SK-N-SH treated with all-trans-retinoic acid at 6 μM for 48 hours (cell line): ENCODE results near the gene HAUS8.

Source experiments
- ATAC-seq: fragments of 200-7000 bp; cut with Tn5 transposase; 3 replicates; pipeline ENCODE4 v1.9.1; 2020; ENCODE audit warnings: mild to moderate bottlenecking, moderate library complexity
- ARNTL ChIP-seq: fragments of 450-650 bp; formaldehyde crosslinking; IDR thresholded peaks from 2 replicates; pipeline ENCODE4 v1.5.0; 2020; ENCODE audit warnings: low read depth, mild to moderate bottlenecking, moderate library complexity, borderline replicate concordance
- BACH2 ChIP-seq: fragments of 250-450 bp; sonication (Bioruptor Pico); IDR thresholded peaks from 2 replicates; pipeline ENCODE4 v1.9.0; 2021; ENCODE audit warnings: mild to moderate bottlenecking, borderline replicate concordance
- CSDC2 ChIP-seq: fragments of 250-450 bp; sonication (Bioruptor Pico); IDR thresholded peaks from 2 replicates; pipeline ENCODE4 v1.5.0; 2020; ENCODE audit warnings: mild to moderate bottlenecking, moderate library complexity
- GLIS3 ChIP-seq: fragments of 250-450 bp; sonication (Bioruptor Pico); IDR thresholded peaks from 2 replicates; pipeline ENCODE4 v1.5.0; 2020; ENCODE audit warnings: mild to moderate bottlenecking, moderate library complexity
- ISL1 ChIP-seq: fragments of 250-450 bp; sonication (Bioruptor Pico); IDR thresholded peaks from 2 replicates; pipeline ENCODE4 v2.1.2; 2022; ENCODE audit warnings: mild to moderate bottlenecking, moderate library complexity
- OSR1 ChIP-seq: fragments of 250-450 bp; sonication (Bioruptor Pico); IDR thresholded peaks from 2 replicates; pipeline ENCODE4 v1.8.0; 2022; ENCODE audit warnings: moderate library complexity, mild to moderate bottlenecking, inconsistent platforms
- PPARA ChIP-seq: fragments of 250-450 bp; sonication (Bioruptor Pico); IDR thresholded peaks from 2 replicates; pipeline ENCODE4 v1.5.0; 2020; ENCODE audit warnings: mild to moderate bottlenecking, borderline replicate concordance
- RARB ChIP-seq: fragments of 250-450 bp; sonication (Bioruptor Pico); IDR thresholded peaks from 2 replicates; pipeline ENCODE4 v1.8.0; 2021; ENCODE audit warnings: mild to moderate bottlenecking, moderate library complexity
- SNAI2 ChIP-seq: fragments of 250-450 bp; sonication (Bioruptor Pico); IDR thresholded peaks from 2 replicates; pipeline ENCODE4 v1.5.0; 2020; ENCODE audit warnings: mild to moderate bottlenecking, moderate library complexity
- TCF4 ChIP-seq: fragments of 250-450 bp; sonication (Bioruptor Pico); IDR thresholded peaks from 2 replicates; pipeline ENCODE4 v1.8.0; 2021; ENCODE audit warnings: mild to moderate bottlenecking, moderate library complexity, borderline replicate concordance
- TOX ChIP-seq: fragments of 250-450 bp; sonication (Bioruptor Pico); IDR thresholded peaks from 2 replicates; pipeline ENCODE4 v1.8.0; 2021; ENCODE audit warnings: mild to moderate bottlenecking, moderate library complexity, borderline replicate concordance
- ZFP3 ChIP-seq: fragments of 250-450 bp; sonication (Bioruptor Pico); IDR thresholded peaks from 2 replicates; pipeline ENCODE4 v1.5.0; 2020; ENCODE audit warnings: mild to moderate bottlenecking, moderate library complexity
- ZFP30 ChIP-seq: fragments of 450-650 bp; formaldehyde crosslinking; IDR thresholded peaks from 2 replicates; pipeline ENCODE4 v1.5.0; 2022; ENCODE audit warnings: mild to moderate bottlenecking, moderate library complexity
- ZNF565 ChIP-seq: fragments of 450-650 bp; formaldehyde crosslinking; conservative IDR thresholded peaks from 2 replicates; pipeline ENCODE4 v1.5.0; 2020; ENCODE audit warnings: low read depth, mild to moderate bottlenecking, moderate library complexity
- ZNF70 ChIP-seq: fragments of 450-650 bp; formaldehyde crosslinking; IDR thresholded peaks from 2 replicates; pipeline ENCODE4 v1.5.0; 2020; ENCODE audit warnings: mild to moderate bottlenecking, moderate library complexity
- ZNF8 ChIP-seq: fragments of 450-650 bp; formaldehyde crosslinking; IDR thresholded peaks from 2 replicates; pipeline ENCODE4 v1.5.0; 2020; ENCODE audit warnings: mild to moderate bottlenecking, moderate library complexity
- TF ChIP-seq, protein P1 (sequence below): fragments of 250-450 bp; sonication (Bioruptor Pico); IDR thresholded peaks from 2 replicates; pipeline ENCODE4 v1.8.0; 2020; ENCODE audit warnings: mild to moderate bottlenecking, moderate library complexity, borderline replicate concordance
- TF ChIP-seq, protein P2 (sequence below): fragments of 250-450 bp; sonication (Bioruptor Pico); IDR thresholded peaks from 2 replicates; pipeline ENCODE4 v1.5.1; 2021; ENCODE audit warnings: mild to moderate bottlenecking, moderate library complexity
- TF ChIP-seq, protein P3 (sequence below): fragments of 250-450 bp; sonication (Bioruptor Pico); IDR thresholded peaks from 2 replicates; pipeline ENCODE4 v1.5.0; 2020; ENCODE audit warnings: mild to moderate bottlenecking, moderate library complexity
- TF ChIP-seq, protein P4 (sequence below): fragments of 250-450 bp; sonication (Bioruptor Pico); IDR thresholded peaks from 2 replicates; pipeline ENCODE4 v1.5.1; 2020; ENCODE audit warnings: low read depth, mild to moderate bottlenecking, moderate library complexity

Gene HAUS8

DNA sequence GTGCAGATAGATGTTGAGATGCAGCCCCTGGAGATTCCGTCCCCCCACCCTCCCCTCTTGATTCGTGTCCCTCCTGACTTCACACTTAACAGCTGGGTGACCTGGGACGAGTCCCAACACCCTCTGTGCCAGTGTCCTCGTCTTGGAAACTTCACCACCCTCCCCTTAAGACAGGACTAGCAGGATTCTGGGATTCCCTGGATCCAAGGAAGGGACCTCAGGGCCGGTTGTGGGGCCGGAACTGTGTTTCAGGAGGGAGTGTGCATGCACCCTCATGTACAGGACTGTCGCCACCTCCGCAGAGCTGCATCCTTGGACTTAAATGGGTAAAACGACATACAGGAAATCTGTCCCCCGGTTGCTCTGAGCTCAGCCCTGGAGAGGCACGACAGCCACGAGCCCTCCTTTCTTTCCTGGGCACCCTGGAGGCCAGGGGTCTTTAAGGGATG, 1.3 kb upstream of the HAUS8 start:
- no peak for TF ChIP-seq ZFP30 (CRISPR knock-in tag)
- no peak for TF ChIP-seq GLIS3 (CRISPR knock-in tag)
- no peak for TF ChIP-seq CSDC2 (CRISPR knock-in tag)
- TF ChIP-seq, all 23 proteins: peak for 0
- no peak for ATAC-seq

DNA sequence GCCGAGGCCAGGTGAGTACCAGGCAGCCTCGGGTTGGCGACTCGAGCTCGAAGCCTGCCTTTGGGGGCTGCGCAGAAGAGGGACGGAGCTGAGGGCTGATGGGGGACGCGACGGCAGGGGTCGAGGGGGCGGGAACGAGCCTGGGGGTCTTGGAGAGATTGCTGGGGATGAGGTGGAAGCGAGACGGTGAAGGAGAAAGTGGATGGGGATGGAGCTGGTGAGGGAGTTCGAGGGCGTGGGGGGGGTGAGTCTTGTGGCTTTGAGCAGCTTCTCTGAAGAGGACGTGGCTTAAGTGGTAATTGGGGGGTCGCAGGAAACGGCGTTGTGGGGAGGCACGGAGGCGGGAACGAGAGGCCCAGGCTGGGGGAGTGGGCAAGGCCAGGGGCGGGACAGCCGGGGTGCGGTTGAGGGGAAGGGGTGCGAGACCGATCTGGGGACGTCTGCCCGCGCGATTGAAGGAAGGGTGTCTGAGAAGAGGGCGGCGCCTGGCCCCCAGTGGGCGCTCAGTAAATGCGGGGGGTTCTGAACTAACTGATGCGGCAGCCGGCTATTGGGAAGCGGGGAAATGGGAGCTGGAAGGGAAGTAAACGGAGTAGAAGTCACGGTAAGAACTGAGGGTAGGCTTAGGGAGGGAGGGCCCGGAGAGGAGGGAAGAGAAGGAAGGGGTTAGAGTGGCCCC, 751 bp upstream of the HAUS8 start:
- ATAC-seq, result 0 out of 3 replicates have a peak, but pooled peaks have one; percentile 2
- TF ChIP-seq GLIS3 (CRISPR knock-in tag) (no peak), SNAI2 (no peak)
- TF ChIP-seq, protein P1, sequence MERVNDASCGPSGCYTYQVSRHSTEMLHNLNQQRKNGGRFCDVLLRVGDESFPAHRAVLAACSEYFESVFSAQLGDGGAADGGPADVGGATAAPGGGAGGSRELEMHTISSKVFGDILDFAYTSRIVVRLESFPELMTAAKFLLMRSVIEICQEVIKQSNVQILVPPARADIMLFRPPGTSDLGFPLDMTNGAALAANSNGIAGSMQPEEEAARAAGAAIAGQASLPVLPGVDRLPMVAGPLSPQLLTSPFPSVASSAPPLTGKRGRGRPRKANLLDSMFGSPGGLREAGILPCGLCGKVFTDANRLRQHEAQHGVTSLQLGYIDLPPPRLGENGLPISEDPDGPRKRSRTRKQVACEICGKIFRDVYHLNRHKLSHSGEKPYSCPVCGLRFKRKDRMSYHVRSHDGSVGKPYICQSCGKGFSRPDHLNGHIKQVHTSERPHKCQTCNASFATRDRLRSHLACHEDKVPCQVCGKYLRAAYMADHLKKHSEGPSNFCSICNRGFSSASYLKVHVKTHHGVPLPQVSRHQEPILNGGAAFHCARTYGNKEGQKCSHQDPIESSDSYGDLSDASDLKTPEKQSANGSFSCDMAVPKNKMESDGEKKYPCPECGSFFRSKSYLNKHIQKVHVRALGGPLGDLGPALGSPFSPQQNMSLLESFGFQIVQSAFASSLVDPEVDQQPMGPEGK (CRISPR knock-in tag), result peak; percentile 51; the same call in 1 of the 2 replicates

DNA sequence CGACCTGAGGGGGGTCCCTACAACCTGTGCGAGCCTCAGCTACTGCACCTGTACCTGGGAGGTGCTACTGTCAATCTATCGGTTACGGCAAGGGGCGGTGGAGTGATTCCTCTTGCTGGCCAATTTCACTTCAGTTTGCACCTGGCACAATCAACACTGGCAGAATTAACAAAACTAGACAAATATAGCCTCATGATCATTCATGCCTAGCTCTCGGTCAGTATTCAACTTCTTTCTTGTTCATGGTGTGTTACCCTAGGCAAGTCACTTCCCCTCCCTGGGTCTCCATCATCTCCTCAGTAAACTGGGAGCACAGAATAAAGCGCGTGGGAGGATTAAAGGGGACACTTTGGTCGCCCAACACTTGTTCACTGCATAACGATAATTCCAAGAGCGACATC, 618 bp downstream of the HAUS8 start:
- TF ChIP-seq ZNF70 (no peak), ISL1 (CRISPR knock-in tag) (no peak), ZFP30 (CRISPR knock-in tag) (0 out of 2 replicates have a peak, but pooled peaks have one; percentile 7), ARNTL (no peak)
- ATAC-seq, result no peak

DNA sequence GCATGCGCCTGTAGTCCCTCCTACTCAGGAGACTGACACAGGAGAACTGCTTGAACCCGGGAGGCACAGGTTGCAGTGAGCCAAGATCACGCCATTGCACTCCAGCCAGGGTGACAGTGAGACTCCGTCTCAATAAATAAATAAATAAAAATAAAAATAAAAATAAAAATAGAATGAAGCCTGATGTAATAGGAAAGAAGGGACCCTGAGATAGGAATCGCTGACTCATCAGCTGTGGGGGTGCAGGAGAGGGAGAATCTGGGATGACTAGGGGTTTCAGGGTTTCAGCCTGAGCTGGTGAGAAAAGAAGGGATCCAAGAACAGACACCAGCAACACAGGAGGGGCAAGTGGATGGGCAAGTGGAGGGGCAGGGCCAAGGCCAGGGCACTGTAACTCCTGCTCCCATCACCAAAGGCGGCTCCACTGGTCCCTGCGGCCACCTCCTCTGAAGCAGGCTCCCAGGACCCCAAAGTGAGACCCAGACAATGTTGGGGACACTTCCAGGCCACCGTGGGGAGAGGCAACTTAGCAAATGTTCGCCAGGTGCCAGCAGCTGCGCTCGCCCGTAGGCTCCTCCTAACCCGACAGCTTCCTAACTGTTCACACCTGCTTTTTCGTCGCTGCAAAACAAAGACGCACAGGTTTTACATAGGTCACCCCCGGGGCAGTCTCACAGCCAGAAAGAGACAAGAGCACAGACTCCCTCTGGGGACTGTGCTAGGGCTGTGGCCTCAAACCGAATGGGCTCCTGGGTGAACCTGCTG, 1.2 kb downstream of the HAUS8 start:
- TF ChIP-seq TOX (no peak), RARB (CRISPR knock-in tag) (no peak), CSDC2 (CRISPR knock-in tag) (no peak), ZFP30 (CRISPR knock-in tag) (no peak), PPARA (CRISPR knock-in tag) (no peak)
- ATAC-seq, result no peak

DNA sequence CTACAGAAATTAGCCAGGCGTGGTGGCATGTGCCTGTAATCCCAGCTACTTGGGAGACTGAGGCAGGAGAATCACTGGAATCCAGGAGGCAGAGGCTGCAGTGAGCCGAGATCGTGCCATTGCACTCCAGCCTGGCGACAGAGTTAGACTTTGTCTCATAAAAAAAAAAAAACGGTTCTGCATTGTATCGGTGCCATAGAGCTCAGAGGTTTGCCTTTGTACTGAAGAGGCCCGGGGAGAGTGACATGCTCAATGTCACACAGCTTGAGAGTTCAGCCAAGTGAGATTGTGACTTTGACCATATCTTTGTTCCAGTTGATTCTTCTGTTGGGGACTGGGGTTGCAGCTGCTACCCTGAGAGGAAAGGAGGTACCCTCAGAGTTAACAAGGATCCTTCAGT, 4.3 kb downstream of the HAUS8 start:
- TF ChIP-seq PPARA (CRISPR knock-in tag), result no peak
- TF ChIP-seq, protein P2, sequence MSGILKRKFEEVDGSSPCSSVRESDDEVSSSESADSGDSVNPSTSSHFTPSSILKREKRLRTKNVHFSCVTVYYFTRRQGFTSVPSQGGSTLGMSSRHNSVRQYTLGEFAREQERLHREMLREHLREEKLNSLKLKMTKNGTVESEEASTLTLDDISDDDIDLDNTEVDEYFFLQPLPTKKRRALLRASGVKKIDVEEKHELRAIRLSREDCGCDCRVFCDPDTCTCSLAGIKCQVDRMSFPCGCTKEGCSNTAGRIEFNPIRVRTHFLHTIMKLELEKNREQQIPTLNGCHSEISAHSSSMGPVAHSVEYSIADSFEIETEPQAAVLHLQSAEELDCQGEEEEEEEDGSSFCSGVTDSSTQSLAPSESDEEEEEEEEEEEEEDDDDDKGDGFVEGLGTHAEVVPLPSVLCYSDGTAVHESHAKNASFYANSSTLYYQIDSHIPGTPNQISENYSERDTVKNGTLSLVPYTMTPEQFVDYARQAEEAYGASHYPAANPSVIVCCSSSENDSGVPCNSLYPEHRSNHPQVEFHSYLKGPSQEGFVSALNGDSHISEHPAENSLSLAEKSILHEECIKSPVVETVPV (CRISPR knock-in tag), result no peak
- no peak for TF ChIP-seq RARB (CRISPR knock-in tag)
- TF ChIP-seq BACH2 (CRISPR knock-in tag), result no peak
- TF ChIP-seq ISL1 (CRISPR knock-in tag), result no peak
- TF ChIP-seq, protein P3, sequence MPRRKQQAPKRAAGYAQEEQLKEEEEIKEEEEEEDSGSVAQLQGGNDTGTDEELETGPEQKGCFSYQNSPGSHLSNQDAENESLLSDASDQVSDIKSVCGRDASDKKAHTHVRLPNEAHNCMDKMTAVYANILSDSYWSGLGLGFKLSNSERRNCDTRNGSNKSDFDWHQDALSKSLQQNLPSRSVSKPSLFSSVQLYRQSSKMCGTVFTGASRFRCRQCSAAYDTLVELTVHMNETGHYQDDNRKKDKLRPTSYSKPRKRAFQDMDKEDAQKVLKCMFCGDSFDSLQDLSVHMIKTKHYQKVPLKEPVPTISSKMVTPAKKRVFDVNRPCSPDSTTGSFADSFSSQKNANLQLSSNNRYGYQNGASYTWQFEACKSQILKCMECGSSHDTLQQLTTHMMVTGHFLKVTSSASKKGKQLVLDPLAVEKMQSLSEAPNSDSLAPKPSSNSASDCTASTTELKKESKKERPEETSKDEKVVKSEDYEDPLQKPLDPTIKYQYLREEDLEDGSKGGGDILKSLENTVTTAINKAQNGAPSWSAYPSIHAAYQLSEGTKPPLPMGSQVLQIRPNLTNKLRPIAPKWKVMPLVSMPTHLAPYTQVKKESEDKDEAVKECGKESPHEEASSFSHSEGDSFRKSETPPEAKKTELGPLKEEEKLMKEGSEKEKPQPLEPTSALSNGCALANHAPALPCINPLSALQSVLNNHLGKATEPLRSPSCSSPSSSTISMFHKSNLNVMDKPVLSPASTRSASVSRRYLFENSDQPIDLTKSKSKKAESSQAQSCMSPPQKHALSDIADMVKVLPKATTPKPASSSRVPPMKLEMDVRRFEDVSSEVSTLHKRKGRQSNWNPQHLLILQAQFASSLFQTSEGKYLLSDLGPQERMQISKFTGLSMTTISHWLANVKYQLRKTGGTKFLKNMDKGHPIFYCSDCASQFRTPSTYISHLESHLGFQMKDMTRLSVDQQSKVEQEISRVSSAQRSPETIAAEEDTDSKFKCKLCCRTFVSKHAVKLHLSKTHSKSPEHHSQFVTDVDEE (CRISPR knock-in tag), result no peak
- TF ChIP-seq GLIS3 (CRISPR knock-in tag), result no peak
- TF ChIP-seq ZNF565 (CRISPR knock-in tag), result no peak
- no peak for TF ChIP-seq TCF4 (CRISPR knock-in tag)
- TF ChIP-seq ZFP3, result no peak
- TF ChIP-seq ZNF8 (CRISPR knock-in tag), result no peak
- no peak for TF ChIP-seq TOX
- no peak for TF ChIP-seq ZFP30 (CRISPR knock-in tag)
- no peak for TF ChIP-seq OSR1 (CRISPR knock-in tag)
- TF ChIP-seq, protein P4, sequence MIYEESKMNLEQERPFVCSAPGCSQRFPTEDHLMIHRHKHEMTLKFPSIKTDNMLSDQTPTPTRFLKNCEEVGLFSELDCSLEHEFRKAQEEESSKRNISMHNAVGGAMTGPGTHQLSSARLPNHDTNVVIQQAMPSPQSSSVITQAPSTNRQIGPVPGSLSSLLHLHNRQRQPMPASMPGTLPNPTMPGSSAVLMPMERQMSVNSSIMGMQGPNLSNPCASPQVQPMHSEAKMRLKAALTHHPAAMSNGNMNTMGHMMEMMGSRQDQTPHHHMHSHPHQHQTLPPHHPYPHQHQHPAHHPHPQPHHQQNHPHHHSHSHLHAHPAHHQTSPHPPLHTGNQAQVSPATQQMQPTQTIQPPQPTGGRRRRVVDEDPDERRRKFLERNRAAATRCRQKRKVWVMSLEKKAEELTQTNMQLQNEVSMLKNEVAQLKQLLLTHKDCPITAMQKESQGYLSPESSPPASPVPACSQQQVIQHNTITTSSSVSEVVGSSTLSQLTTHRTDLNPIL (CRISPR knock-in tag), result no peak
- no peak for TF ChIP-seq SNAI2
- no peak for ATAC-seq
